HepG2 (cell line): ENCODE measurements around the gene KCNT2. TPM values are rescaled to one million over a fixed set of nuclear protein-coding genes. Genes with fewer than 3 reads are reported as not detected.

Experiments
- ATAC-seq: fragments of 200-7000 bp; cut with Tn5 transposase; 3 replicates; pipeline ENCODE4 v1.9.1; 2020; ENCODE audit warnings: mild to moderate bottlenecking, moderate library complexity
- BruUV-seq: library from RNA; stranded (reverse); fragments of 400-500 nt; replicated peaks from 2 replicates; lab custom pipeline; 2021; lab: Mats Ljungman, UMichigan
- CTCF ChIA-PET: fragments of 300-600 bp; formaldehyde crosslinking; extraction: SDS; loops from one replicate; lab custom pipeline; 2021; ENCODE audit warnings: low total read pairs, inconsistent platforms, low intra/inter-chr PET ratio; lab: Yijun Ruan, JAX
- POLR2A ChIA-PET: fragments of 350-600 bp; sonication (Branson Sonifier 250); formaldehyde crosslinking; loops from one replicate; lab custom pipeline; 2020; ENCODE audit warnings: antibody characterized with exemption, inconsistent platforms; lab: Yijun Ruan, JAX
- DNase-seq: peaks from one replicate; pipeline ENCODE4 v3.0.0-alpha.2; 2015; ENCODE audit warnings: low spot score
- FAIRE-seq: peaks from 3 replicates; lab custom pipeline; 2011; peaks lifted over from hg19 to GRCh38; lab: Jason Lieb, UNC
- H2AFZ ChIP-seq: one replicate; pipeline ENCODE4 v1.6.1; 2011; ENCODE audit warnings: low read length, inconsistent platforms
- H3K27ac ChIP-seq: fragments of 300-600 bp; 3 replicates; pipeline ENCODE4 v1.8.0; 2011; ENCODE audit warnings: mixed run types, mild to moderate bottlenecking, mixed read lengths, low read length, inconsistent platforms; ENCODE audit not compliant: insufficient read depth; ENCODE audit errors: extremely low read length
- H3K27me3 ChIP-seq, 2 experiments: fragments of 200-600 bp in 1 of 2; 2 replicates in 1 of 2; 3 replicates in 1 of 2; pipeline versions ENCODE4 v1.6.0 to v1.8.0; 2011; ENCODE audit warnings: low read length in 2 of 2, mild to moderate bottlenecking in 2 of 2, moderate library complexity in 2 of 2, inconsistent platforms in 1 of 2; ENCODE audit not compliant: insufficient read depth in 2 of 2, control insufficient read depth in 1 of 2
- H3K36me3 ChIP-seq, 2 experiments: fragments of 200-600 bp in 1 of 2; replicated peaks in 1 of 2; 2 replicates in 1 of 2; 3 replicates in 1 of 2; pipeline versions ENCODE4 v1.5.1 to v1.8.0; 2011; ENCODE audit warnings: low read length in 2 of 2, inconsistent platforms in 1 of 2; ENCODE audit not compliant: insufficient read depth in 2 of 2, control insufficient read depth in 1 of 2
- H3K4me1 ChIP-seq: 2 replicates; pipeline ENCODE4 v1.5.1; 2012; ENCODE audit warnings: low read length, inconsistent platforms; ENCODE audit not compliant: insufficient read depth
- H3K4me2 ChIP-seq: 2 replicates; pipeline ENCODE4 v1.6.0; 2011; ENCODE audit warnings: low read depth, low read length, inconsistent platforms
- H3K4me3 ChIP-seq, 3 experiments: fragments of 200-600 bp in 1 of 3; sonication (generic), shearing (Covaris generic) in 1 of 3; replicated peaks in 1 of 3; 2 replicates each; pipeline ENCODE4 v1.5.1; 2011 to 2016; ENCODE audit warnings: low read length in 3 of 3, inconsistent platforms in 2 of 3, low read depth in 2 of 3, mild to moderate bottlenecking in 2 of 3, control low read depth in 1 of 3, mixed read lengths in 1 of 3; ENCODE audit not compliant: insufficient read depth in 1 of 3
- H3K79me2 ChIP-seq: one replicate; pipeline ENCODE4 v1.6.1; 2011; ENCODE audit warnings: low read length, inconsistent platforms; ENCODE audit not compliant: insufficient read depth
- H3K9ac ChIP-seq: 2 replicates; pipeline ENCODE4 v1.6.0; 2011; ENCODE audit warnings: mild to moderate bottlenecking, low read depth, low read length, inconsistent platforms; ENCODE audit not compliant: insufficient read depth
- H3K9me3 ChIP-seq: 2 replicates; pipeline ENCODE4 v1.5.1; 2012; ENCODE audit warnings: mild to moderate bottlenecking, low read length
- H4K20me1 ChIP-seq: 2 replicates; pipeline ENCODE4 v1.6.0; 2011; ENCODE audit warnings: inconsistent platforms, mild to moderate bottlenecking, low read length, moderate library complexity; ENCODE audit not compliant: insufficient read depth
- CSRNP2 ChIP-seq: sonication (generic); formaldehyde crosslinking; conservative IDR thresholded peaks from 2 replicates; pipeline ENCODE4 v1.8.0; 2022; ENCODE audit warnings: low read depth, missing genetic modification reagents
- FUBP1 ChIP-seq: sonication (generic); formaldehyde crosslinking; IDR thresholded peaks from 2 replicates; pipeline ENCODE4 v1.5.1; 2020; ENCODE audit warnings: missing genetic modification reagents, mild to moderate bottlenecking, borderline replicate concordance
- HDAC1 ChIP-seq: sonication (generic); formaldehyde crosslinking; IDR thresholded peaks from 2 replicates; pipeline ENCODE4 v1.5.1; 2020; ENCODE audit warnings: mild to moderate bottlenecking, missing genetic modification reagents
- HES4 ChIP-seq: sonication (generic); formaldehyde crosslinking; IDR thresholded peaks from 2 replicates; pipeline ENCODE4 v1.9.0; 2021; ENCODE audit warnings: mild to moderate bottlenecking, missing genetic modification reagents, borderline replicate concordance
- HNRNPLL ChIP-seq: fragments of 200-400 bp; formaldehyde crosslinking; IDR thresholded peaks from 2 replicates; pipeline ENCODE4 v1.6.1; 2017; ENCODE audit warnings: mild to moderate bottlenecking, low read depth, low read length; ENCODE audit not compliant: poor library complexity, severe bottlenecking
- MLXIP ChIP-seq: sonication (generic); formaldehyde crosslinking; IDR thresholded peaks from 2 replicates; pipeline ENCODE4 v1.9.0; 2021; ENCODE audit warnings: missing genetic modification reagents, borderline replicate concordance
- SUZ12 ChIP-seq: fragments of 150-350 bp; IDR thresholded peaks from 2 replicates; pipeline ENCODE4 v1.6.1; 2014; ENCODE audit warnings: low read depth, low read length
- TGIF2 ChIP-seq: IDR thresholded peaks from 2 replicates; pipeline ENCODE4 v1.6.1; 2016; ENCODE audit warnings: control low read depth, missing compliant biosample characterization
- ZFP1 ChIP-seq: IDR thresholded peaks from 2 replicates; pipeline ENCODE4 v1.6.1; 2016
- ZNF20 ChIP-seq: sonication (generic); formaldehyde crosslinking; IDR thresholded peaks from 2 replicates; pipeline ENCODE4 v1.4.0; 2020; ENCODE audit warnings: mild to moderate bottlenecking, moderate library complexity, missing genetic modification reagents
- ZSCAN31 ChIP-seq: sonication (generic); formaldehyde crosslinking; IDR thresholded peaks from 2 replicates; pipeline ENCODE4 v1.5.0; 2020; ENCODE audit warnings: low read depth, mild to moderate bottlenecking, missing genetic modification reagents
- WGBS: methylation state at CpG from one replicate; pipeline ENCODE4 v1.1.6; 2017; ENCODE audit warnings: low lambda C conversion rate; 5-methylcytosine and 5-hydroxymethylcytosine counted together
- in situ Hi-C: cut with HindIII; loops from 2 replicates; pipeline ENCODE4 v1.10.0; 2017; ENCODE audit warnings: low pct_unique_long_range_greater_than_20kb; ENCODE audit not compliant: extremely low pct_ligation_motif_present
- intact Hi-C: fragments of 100-400 bp; cut with micrococcal nuclease; formaldehyde crosslinking; loops from one replicate; pipeline ENCODE4 v1.10.0; 2022; ENCODE audit not compliant: unreplicated experiment
- polyA plus RNA-seq, 8 experiments: library from polyadenylated mRNA; depleted of rRNA in 3 of 8; stranded (reverse) in 7 of 8; unstranded in 1 of 8; fragments of >200 nt; fragmentation: Illumina TruSeq in 4 of 8; extraction: Trizol in 4 of 8; gene quantifications; 2 replicates each; pipeline versions ENCODE4 v1.2.1 to v1.2.3, GENCODE V29; 2011 to 2016; ENCODE audit warnings: low read depth in 4 of 8, missing spikeins in 1 of 8, mixed read lengths in 1 of 8; ENCODE audit not compliant: insufficient read depth in 1 of 8
- total RNA-seq, 5 experiments: library from RNA; depleted of rRNA; stranded (reverse); fragments of >200 nt; fragmentation: Illumina TruSeq; extraction: Trizol; gene quantifications; 2 replicates each; pipeline ENCODE4 v1.2.3, GENCODE V29; 2016; ENCODE audit warnings: low read depth in 1 of 5
- TF ChIP-seq, protein P1 (sequence below): sonication (generic); formaldehyde crosslinking; IDR thresholded peaks from 2 replicates; pipeline ENCODE4 v1.8.0; 2022; ENCODE audit warnings: low read depth, missing genetic modification reagents
- TF ChIP-seq, protein P2 (sequence below): sonication (generic); formaldehyde crosslinking; IDR thresholded peaks from 2 replicates; pipeline ENCODE4 v1.9.0; 2021; ENCODE audit warnings: missing genetic modification reagents, borderline replicate concordance

KCNT2 gene
- total and polyA plus RNA-seq, 2 of the 13 experiments (the other 11 are each of a cell fraction or from before 2014, with no cell fraction given) = not detected

GRCh38 chr1:196410768-196411167 lies 197.5 kb downstream of the KCNT2 start (continued):
- TF ChIP-seq SUZ12 (no peak), HES4 (CRISPR knock-in tag) (no peak)

GRCh38 chr1:196409586-196409985 lies 198.7 kb downstream of the KCNT2 start:
- BruUV-seq = no TSS peak

More at GRCh38 chr1:196409586-196409985, 198.7 kb downstream of the KCNT2 start:
- 69% methylated on average over 2 of the region's 2 CpGs for WGBS
- H3K4me2 ChIP-seq = no peak overlapping the region
- POLR2A ChIA-PET = no interaction called here
- H3K27ac ChIP-seq = no peak overlapping the region
- H3K9ac ChIP-seq = no peak overlapping the region
- H2AFZ ChIP-seq = no peak overlapping the region
- H4K20me1 ChIP-seq = no peaks in the 10 kb centered on the region
- FAIRE-seq (no peak), ATAC-seq (no peak), DNase-seq (no peak)
- in situ Hi-C loops (no loop called here), intact Hi-C loops (no loop called here)
- H3K4me1 ChIP-seq = peaks cover 24% of the 10 kb centered on the region
- H3K79me2 ChIP-seq = no peaks in the 10 kb centered on the region
- no peak overlapping the region for H3K4me3 ChIP-seq
- TF ChIP-seq ZNF20 = no peak
- TF ChIP-seq, protein P1, sequence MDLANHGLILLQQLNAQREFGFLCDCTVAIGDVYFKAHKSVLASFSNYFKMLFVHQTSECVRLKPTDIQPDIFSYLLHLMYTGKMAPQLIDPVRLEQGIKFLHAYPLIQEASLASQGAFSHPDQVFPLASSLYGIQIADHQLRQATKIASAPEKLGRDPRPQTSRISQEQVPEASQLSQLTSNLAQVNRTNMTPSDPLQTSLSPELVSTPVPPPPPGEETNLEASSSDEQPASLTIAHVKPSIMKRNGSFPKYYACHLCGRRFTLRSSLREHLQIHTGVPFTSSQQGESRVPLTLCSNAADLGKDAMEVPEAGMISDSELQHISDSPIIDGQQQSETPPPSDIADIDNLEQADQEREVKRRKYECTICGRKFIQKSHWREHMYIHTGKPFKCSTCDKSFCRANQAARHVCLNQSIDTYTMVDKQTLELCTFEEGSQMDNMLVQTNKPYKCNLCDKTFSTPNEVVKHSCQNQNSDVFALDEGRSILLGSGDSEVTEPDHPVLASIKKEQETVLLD (CRISPR knock-in tag) = no peak
- TF ChIP-seq, protein P2, sequence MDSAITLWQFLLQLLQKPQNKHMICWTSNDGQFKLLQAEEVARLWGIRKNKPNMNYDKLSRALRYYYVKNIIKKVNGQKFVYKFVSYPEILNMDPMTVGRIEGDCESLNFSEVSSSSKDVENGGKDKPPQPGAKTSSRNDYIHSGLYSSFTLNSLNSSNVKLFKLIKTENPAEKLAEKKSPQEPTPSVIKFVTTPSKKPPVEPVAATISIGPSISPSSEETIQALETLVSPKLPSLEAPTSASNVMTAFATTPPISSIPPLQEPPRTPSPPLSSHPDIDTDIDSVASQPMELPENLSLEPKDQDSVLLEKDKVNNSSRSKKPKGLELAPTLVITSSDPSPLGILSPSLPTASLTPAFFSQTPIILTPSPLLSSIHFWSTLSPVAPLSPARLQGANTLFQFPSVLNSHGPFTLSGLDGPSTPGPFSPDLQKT (CRISPR knock-in tag) = no peak
- TF ChIP-seq FUBP1 (CRISPR knock-in tag) = no peak
- TF ChIP-seq TGIF2 = no peak
- no peak for TF ChIP-seq HDAC1 (CRISPR knock-in tag)
- TF ChIP-seq CSRNP2 (CRISPR knock-in tag) = no peak
- TF ChIP-seq ZFP1 (CRISPR knock-in tag) = no peak
- no peak for TF ChIP-seq HNRNPLL
- no peak for TF ChIP-seq ZSCAN31 (CRISPR knock-in tag)
- no peak for TF ChIP-seq MLXIP (CRISPR knock-in tag)
- no peaks in the 10 kb centered on the region for H3K36me3 ChIP-seq
- no peaks in the 10 kb centered on the region for H3K9me3 ChIP-seq
- CTCF ChIA-PET = no interaction called here
- H3K27me3 ChIP-seq = no peaks in the 10 kb centered on the region
